Liver (tissue), 3 donors: ENCODE data around the gene SLU7.

Experiments used
- CTCF ChIP-seq: fragments of 150-350 bp; IDR thresholded peaks from 2 replicates; pipeline ENCODE4 v1.5.1; 2017; ENCODE audit warnings: improper control_type of control experiment, low read depth, low read length; ENCODE audit not compliant: missing input control
- EGR1 ChIP-seq, 2 donors: IDR thresholded peaks; 2 replicates each; pipeline ENCODE4 v1.6.1; 2016 to 2018; ENCODE audit warnings: antibody characterized with exemption in 2 of 2, low read depth in 2 of 2
- GABPA ChIP-seq, 2 donors: IDR thresholded peaks in 1 of 2; conservative IDR thresholded peaks in 1 of 2; 2 replicates each; pipeline ENCODE4 v1.6.1; 2016; ENCODE audit warnings: antibody characterized with exemption in 2 of 2, mild to moderate bottlenecking in 1 of 2, moderate library complexity in 1 of 2
- JUND ChIP-seq, 2 donors: IDR thresholded peaks; 2 replicates each; pipeline ENCODE4 v1.6.1; 2016; ENCODE audit warnings: antibody characterized with exemption in 2 of 2
- MAX ChIP-seq: IDR thresholded peaks from 2 replicates; pipeline ENCODE4 v1.6.1; 2016; ENCODE audit warnings: antibody characterized with exemption
- RAD21 ChIP-seq, 2 donors: IDR thresholded peaks; 2 replicates each; pipeline ENCODE4 v1.6.1; 2016; ENCODE audit warnings: antibody characterized with exemption in 2 of 2, mild to moderate bottlenecking in 2 of 2
- REST ChIP-seq: IDR thresholded peaks from 2 replicates; pipeline ENCODE4 v1.6.1; 2016; ENCODE audit warnings: antibody characterized with exemption, mild to moderate bottlenecking
- SP1 ChIP-seq: IDR thresholded peaks from 2 replicates; pipeline ENCODE4 v1.6.1; 2018; ENCODE audit warnings: antibody characterized with exemption, mild to moderate bottlenecking
- TAF1 ChIP-seq: conservative IDR thresholded peaks from 2 replicates; pipeline ENCODE4 v1.6.1; 2016; ENCODE audit warnings: antibody characterized with exemption, mild to moderate bottlenecking
- TF ChIP-seq, protein P1 (sequence below): IDR thresholded peaks from 2 replicates; pipeline ENCODE4 v1.6.1; 2016; ENCODE audit warnings: antibody characterized with exemption
- donor health status: healthy.
- donor health status: healthy.

- TF ChIP-seq CTCF (no peak), EGR1 (IDR thresholded peaks at IDR 0.05; ENCODE audit: low read depth in 2 of 2) (no peak), TAF1 (no peak), RAD21 (IDR thresholded peaks at IDR 0.05) (no peak), MAX (no peak), REST (no peak), GABPA (IDR thresholded peaks at IDR 0.05 in 1 of 2, conservative IDR thresholded peaks at IDR 0.05 in 1 of 2) (no peak), JUND (IDR thresholded peaks at IDR 0.05) (no peak), SP1 (no peak)
- TF ChIP-seq, protein P1, sequence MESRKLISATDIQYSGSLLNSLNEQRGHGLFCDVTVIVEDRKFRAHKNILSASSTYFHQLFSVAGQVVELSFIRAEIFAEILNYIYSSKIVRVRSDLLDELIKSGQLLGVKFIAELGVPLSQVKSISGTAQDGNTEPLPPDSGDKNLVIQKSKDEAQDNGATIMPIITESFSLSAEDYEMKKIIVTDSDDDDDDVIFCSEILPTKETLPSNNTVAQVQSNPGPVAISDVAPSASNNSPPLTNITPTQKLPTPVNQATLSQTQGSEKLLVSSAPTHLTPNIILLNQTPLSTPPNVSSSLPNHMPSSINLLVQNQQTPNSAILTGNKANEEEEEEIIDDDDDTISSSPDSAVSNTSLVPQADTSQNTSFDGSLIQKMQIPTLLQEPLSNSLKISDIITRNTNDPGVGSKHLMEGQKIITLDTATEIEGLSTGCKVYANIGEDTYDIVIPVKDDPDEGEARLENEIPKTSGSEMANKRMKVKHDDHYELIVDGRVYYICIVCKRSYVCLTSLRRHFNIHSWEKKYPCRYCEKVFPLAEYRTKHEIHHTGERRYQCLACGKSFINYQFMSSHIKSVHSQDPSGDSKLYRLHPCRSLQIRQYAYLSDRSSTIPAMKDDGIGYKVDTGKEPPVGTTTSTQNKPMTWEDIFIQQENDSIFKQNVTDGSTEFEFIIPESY, result no peak
Observed at GRCh38 chr5:160453751-160454150, 34.9 kb upstream of the SLU7 start.
